HFFc6 (cell line): ENCODE results near the gene PNMA6F. TPM values are rescaled to one million over a fixed set of nuclear protein-coding genes. Genes with fewer than 3 reads are reported as not detected.

Experiments
- DNase-seq: peaks from one replicate; pipeline ENCODE4 v3.0.0-alpha.2; 2018
- H3K27ac Mint-ChIP-seq: 2 replicates; pipeline ENCODE4 v1.8.0; 2020; ENCODE audit warnings: mild to moderate bottlenecking, mixed read lengths
- H3K27me3 Mint-ChIP-seq: 2 replicates; pipeline ENCODE4 v1.8.0; 2021; ENCODE audit warnings: mild to moderate bottlenecking, moderate library complexity, mixed read lengths; ENCODE audit not compliant: insufficient read depth
- H3K36me3 Mint-ChIP-seq: 2 replicates; pipeline ENCODE4 v1.8.0; 2021; ENCODE audit warnings: low read depth, mixed read lengths
- H3K4me1 Mint-ChIP-seq: 2 replicates; pipeline ENCODE4 v1.8.0; 2020; ENCODE audit warnings: low read depth, mixed read lengths
- H3K4me3 Mint-ChIP-seq: 2 replicates; pipeline ENCODE4 v1.8.0; 2020; ENCODE audit warnings: mild to moderate bottlenecking, moderate library complexity, mixed read lengths
- H3K9me3 Mint-ChIP-seq: 2 replicates; pipeline ENCODE4 v1.8.0; 2020; ENCODE audit warnings: mild to moderate bottlenecking, mixed read lengths
- CTCF ChIP-seq: fragments of 200-600 bp; sonication (generic); IDR thresholded peaks from 2 replicates; pipeline ENCODE4 v1.5.0; 2021; ENCODE audit warnings: antibody characterized with exemption, mild to moderate bottlenecking
- total RNA-seq, 6 experiments: library from RNA; stranded (reverse); fragmentation: NEBNext Ultra II Directional; extraction: Animal tissue kit (Norgen Biotek cat#: 25700); gene quantifications; 2 replicates in 1 of 6; 3 replicates in 5 of 6; pipeline ENCODE4 v1.2.3, GENCODE V29; 2021

The PNMA6F gene
- total RNA-seq, 6 experiments from 2014 or later = not detected

- DNase-seq = no peak
- H3K36me3 Mint-ChIP-seq = no peaks in the 10 kb centered on the region
- H3K4me3 Mint-ChIP-seq = no peak overlapping the region
- peaks cover 8% of the 10 kb centered on the region for H3K27me3 Mint-ChIP-seq
- H3K9me3 Mint-ChIP-seq = no peaks in the 10 kb centered on the region
- TF ChIP-seq CTCF = no peak
- H3K27ac Mint-ChIP-seq = no peak overlapping the region
- no peaks in the 10 kb centered on the region; the same call in 1 of the 2 replicates for H3K4me1 Mint-ChIP-seq
These were observed 15.6 kb downstream of the PNMA6F start for GRCh38 chrX:153305972-153306371.

- Mint-ChIP-seq H3K4me1 (no peaks in the 10 kb centered on the region; the same call in 1 of the 2 replicates), H3K4me3 (no peak overlapping the region), H3K36me3 (no peaks in the 10 kb centered on the region), H3K9me3 (no peaks in the 10 kb centered on the region), H3K27me3 (peaks cover 8% of the 10 kb centered on the region), H3K27ac (no peak overlapping the region)
- no peak for TF ChIP-seq CTCF
- no peak for DNase-seq
These were observed 16.4 kb downstream of the PNMA6F start for GRCh38 chrX:153304988-153305736.

GRCh38 chrX:153303276-153304262 lies 18.0 kb downstream of the PNMA6F start:
- Mint-ChIP-seq H3K4me3 (no peak overlapping the region), H3K27me3 (peaks cover 8% of the 10 kb centered on the region), H3K9me3 (no peaks in the 10 kb centered on the region), H3K36me3 (no peaks in the 10 kb centered on the region), H3K4me1 (no peaks in the 10 kb centered on the region; the same call in 1 of the 2 replicates), H3K27ac (no peak overlapping the region)
- TF ChIP-seq CTCF = no peak
- DNase-seq = no peak

- Mint-ChIP-seq H3K9me3 (no peaks in the 10 kb centered on the region), H3K27ac (no peak overlapping the region), H3K4me1 (no peaks in the 10 kb centered on the region; the same call in 1 of the 2 replicates), H3K4me3 (no peak overlapping the region), H3K36me3 (no peaks in the 10 kb centered on the region), H3K27me3 (peaks cover 8% of the 10 kb centered on the region)
- no peak for TF ChIP-seq CTCF
- no peak for DNase-seq
These were observed 18.8 kb downstream of the PNMA6F start for GRCh38 chrX:153302796-153303195.

GRCh38 chrX:153301746-153302145 lies 19.8 kb downstream of the PNMA6F start:
- no peak for TF ChIP-seq CTCF
- no peaks in the 10 kb centered on the region for H3K36me3 Mint-ChIP-seq
- no peak overlapping the region for H3K4me3 Mint-ChIP-seq
- H3K27ac Mint-ChIP-seq = no peak overlapping the region
- no peaks in the 10 kb centered on the region for H3K9me3 Mint-ChIP-seq
- H3K27me3 Mint-ChIP-seq = peaks cover 8% of the 10 kb centered on the region
- H3K4me1 Mint-ChIP-seq = no peaks in the 10 kb centered on the region; the same call in 1 of the 2 replicates
- DNase-seq = no peak
